Ishikawa (cell line): ENCODE data around the gene CEP164.

ENCODE experiments used
- CEBPB ChIP-seq: IDR thresholded peaks from 2 replicates; pipeline ENCODE4 v1.6.1; 2012
- CREB1 ChIP-seq: IDR thresholded peaks from 2 replicates; pipeline ENCODE4 v1.6.1; 2012; ENCODE audit warnings: low read depth
- EGR1 ChIP-seq: IDR thresholded peaks from 2 replicates; pipeline ENCODE4 v1.6.1; 2012
- EP300 ChIP-seq: IDR thresholded peaks from 2 replicates; pipeline ENCODE4 v1.6.1; 2012; ENCODE audit warnings: borderline replicate concordance
- FOXM1 ChIP-seq: IDR thresholded peaks from 2 replicates; pipeline ENCODE4 v1.6.1; 2012; ENCODE audit warnings: low read depth, borderline replicate concordance
- MAX ChIP-seq: IDR thresholded peaks from 2 replicates; pipeline ENCODE4 v1.6.1; 2012
- NFIC ChIP-seq: IDR thresholded peaks from 2 replicates; pipeline ENCODE4 v1.6.1; 2012
- RAD21 ChIP-seq: IDR thresholded peaks from 2 replicates; pipeline ENCODE4 v1.6.1; 2012; ENCODE audit warnings: low read depth
- TAF1 ChIP-seq: IDR thresholded peaks from 2 replicates; pipeline ENCODE4 v1.6.1; 2012; ENCODE audit warnings: low read depth, mild to moderate bottlenecking
- TCF12 ChIP-seq: IDR thresholded peaks from 2 replicates; pipeline ENCODE4 v1.6.1; 2012; ENCODE audit warnings: low read depth
- TEAD4 ChIP-seq: IDR thresholded peaks from 2 replicates; pipeline ENCODE4 v1.6.1; 2012
- USF1 ChIP-seq: IDR thresholded peaks from 2 replicates; pipeline ENCODE4 v1.6.1; 2012
- YY1 ChIP-seq: IDR thresholded peaks from 2 replicates; pipeline ENCODE4 v1.6.1; 2012; ENCODE audit warnings: low read depth
- ZBTB7A ChIP-seq: IDR thresholded peaks from 2 replicates; pipeline ENCODE4 v1.6.1; 2012; ENCODE audit warnings: low read depth
- TF ChIP-seq, protein P1 (sequence below): IDR thresholded peaks from 2 replicates; pipeline ENCODE4 v1.6.1; 2012; ENCODE audit warnings: low read depth, mild to moderate bottlenecking

CEP164 gene

DNA sequence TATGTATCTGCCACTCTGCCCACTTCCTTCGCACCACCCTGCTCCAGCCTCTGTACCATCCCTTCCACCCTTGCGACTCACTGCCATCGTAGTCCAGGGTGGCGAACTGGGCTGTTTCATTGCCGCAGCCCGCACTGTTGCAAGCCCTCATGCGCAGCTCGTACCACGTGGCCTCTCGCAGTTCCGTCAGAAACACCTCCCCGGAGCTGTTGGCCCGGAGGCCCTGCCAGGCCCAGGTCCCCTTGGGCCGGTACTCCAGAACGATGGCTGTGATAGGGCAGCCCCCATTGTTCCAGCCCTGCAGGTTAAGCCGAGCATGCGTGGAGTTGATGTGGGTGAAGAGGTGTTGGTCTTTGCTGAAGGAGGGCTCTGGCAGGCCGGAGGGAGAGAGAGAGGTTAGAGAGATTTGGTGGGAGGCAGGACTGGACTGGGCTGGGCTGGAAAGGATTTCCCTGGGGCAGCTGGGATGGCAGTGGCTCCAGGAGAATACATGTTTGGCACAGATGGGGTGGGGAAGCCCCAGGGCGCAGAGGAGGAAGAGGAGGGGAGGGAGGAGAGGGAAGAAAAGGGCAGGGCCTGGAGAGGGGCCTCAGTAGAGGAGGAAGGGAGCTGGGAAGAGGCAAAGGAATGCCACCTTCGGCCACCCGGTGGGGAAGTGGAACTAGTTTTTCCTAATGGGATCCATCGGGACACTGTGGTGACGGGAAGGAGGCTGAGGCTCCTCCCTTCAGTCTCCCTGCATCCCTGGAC lies 109.6 kb downstream of the CEP164 start:
- TF ChIP-seq TCF12 (no peak), FOXM1 (no peak), CEBPB (no peak), RAD21 (no peak), TEAD4 (no peak), CREB1 (no peak), NFIC (no peak), ZBTB7A (no peak), EGR1 (no peak), YY1 (no peak), MAX (no peak), USF1 (no peak)
- TF ChIP-seq, protein P1, sequence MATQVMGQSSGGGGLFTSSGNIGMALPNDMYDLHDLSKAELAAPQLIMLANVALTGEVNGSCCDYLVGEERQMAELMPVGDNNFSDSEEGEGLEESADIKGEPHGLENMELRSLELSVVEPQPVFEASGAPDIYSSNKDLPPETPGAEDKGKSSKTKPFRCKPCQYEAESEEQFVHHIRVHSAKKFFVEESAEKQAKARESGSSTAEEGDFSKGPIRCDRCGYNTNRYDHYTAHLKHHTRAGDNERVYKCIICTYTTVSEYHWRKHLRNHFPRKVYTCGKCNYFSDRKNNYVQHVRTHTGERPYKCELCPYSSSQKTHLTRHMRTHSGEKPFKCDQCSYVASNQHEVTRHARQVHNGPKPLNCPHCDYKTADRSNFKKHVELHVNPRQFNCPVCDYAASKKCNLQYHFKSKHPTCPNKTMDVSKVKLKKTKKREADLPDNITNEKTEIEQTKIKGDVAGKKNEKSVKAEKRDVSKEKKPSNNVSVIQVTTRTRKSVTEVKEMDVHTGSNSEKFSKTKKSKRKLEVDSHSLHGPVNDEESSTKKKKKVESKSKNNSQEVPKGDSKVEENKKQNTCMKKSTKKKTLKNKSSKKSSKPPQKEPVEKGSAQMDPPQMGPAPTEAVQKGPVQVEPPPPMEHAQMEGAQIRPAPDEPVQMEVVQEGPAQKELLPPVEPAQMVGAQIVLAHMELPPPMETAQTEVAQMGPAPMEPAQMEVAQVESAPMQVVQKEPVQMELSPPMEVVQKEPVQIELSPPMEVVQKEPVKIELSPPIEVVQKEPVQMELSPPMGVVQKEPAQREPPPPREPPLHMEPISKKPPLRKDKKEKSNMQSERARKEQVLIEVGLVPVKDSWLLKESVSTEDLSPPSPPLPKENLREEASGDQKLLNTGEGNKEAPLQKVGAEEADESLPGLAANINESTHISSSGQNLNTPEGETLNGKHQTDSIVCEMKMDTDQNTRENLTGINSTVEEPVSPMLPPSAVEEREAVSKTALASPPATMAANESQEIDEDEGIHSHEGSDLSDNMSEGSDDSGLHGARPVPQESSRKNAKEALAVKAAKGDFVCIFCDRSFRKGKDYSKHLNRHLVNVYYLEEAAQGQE, result no peak

- TF ChIP-seq ZBTB7A, result no peak
- no peak for TF ChIP-seq CEBPB
- TF ChIP-seq RAD21, result no peak
- no peak for TF ChIP-seq USF1
- no peak for TF ChIP-seq EP300
- no peak for TF ChIP-seq NFIC
- TF ChIP-seq CREB1, result no peak
- no peak for TF ChIP-seq EGR1
- TF ChIP-seq, protein P1, result no peak
- no peak for TF ChIP-seq TAF1
- no peak for TF ChIP-seq YY1
- TF ChIP-seq TCF12, result no peak
- TF ChIP-seq FOXM1, result no peak
- TF ChIP-seq MAX, result no peak
- no peak for TF ChIP-seq TEAD4
These were observed 110.1 kb downstream of the CEP164 start for GRCh38 chr11:117437791-117438130.

DNA sequence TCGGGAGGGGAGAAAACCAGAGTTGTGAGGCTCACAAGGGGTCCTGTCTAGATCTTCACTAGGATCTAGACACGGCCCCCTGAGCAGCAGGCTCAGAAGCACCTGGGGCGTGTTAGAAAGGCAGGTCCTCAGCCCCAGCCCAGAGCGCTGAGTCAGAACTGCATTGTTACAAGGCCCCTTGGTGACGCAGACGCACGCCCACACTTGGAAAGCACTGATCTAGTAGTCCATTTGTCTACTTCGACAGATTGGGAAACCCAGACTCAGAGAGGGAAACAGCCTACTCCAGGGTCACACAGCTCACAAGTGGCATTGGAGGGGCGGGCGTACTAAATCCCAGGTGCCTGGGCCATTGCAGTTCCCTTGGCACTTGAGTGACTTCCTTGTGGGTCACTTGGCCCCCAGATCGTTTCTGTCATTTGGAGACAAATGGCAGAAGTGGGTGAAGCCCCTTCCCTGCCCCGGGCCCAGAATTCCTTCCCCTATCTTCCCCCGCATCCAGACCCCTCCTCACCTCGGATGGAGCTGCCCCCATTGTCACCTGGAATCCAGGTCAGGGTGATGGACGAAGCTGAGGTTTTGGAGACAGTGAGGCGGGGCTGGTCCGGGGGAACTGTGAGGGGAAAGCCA lies 110.8 kb downstream of the CEP164 start:
- no peak for TF ChIP-seq NFIC
- no peak for TF ChIP-seq TEAD4
- no peak for TF ChIP-seq EP300
- no peak for TF ChIP-seq CEBPB
- TF ChIP-seq CREB1, result no peak
- TF ChIP-seq, protein P1, result no peak
- TF ChIP-seq USF1, result no peak
- TF ChIP-seq YY1, result no peak
- no peak for TF ChIP-seq TAF1
- TF ChIP-seq EGR1, result no peak
- no peak for TF ChIP-seq ZBTB7A
- no peak for TF ChIP-seq TCF12
- TF ChIP-seq RAD21, result no peak
- TF ChIP-seq MAX, result no peak
- no peak for TF ChIP-seq FOXM1

- TF ChIP-seq RAD21 (no peak), TCF12 (no peak), MAX (no peak), EP300 (no peak), EGR1 (no peak), CREB1 (no peak), TEAD4 (no peak), FOXM1 (no peak), CEBPB (no peak), YY1 (no peak), USF1 (no peak)
These were observed 111.6 kb downstream of the CEP164 start for GRCh38 chr11:117439256-117439655.
